GM12874 (cell line): Measurements from ENCODE around the gene NOTCH2.

Source experiments
- CTCF ChIP-seq: IDR thresholded peaks from 2 replicates; pipeline ENCODE4 v1.5.1; 2011; ENCODE audit warnings: low read depth, mild to moderate bottlenecking, control low read depth, low read length, moderate library complexity; ENCODE audit not compliant: insufficient read depth

The NOTCH2 gene

GRCh38 chr1:119947468-119947867 lies 122.0 kb downstream of the NOTCH2 start:
- TF ChIP-seq CTCF = no peak

GRCh38 chr1:119946724-119947123 lies 122.7 kb downstream of the NOTCH2 start:
- no peak for TF ChIP-seq CTCF

GRCh38 chr1:119943216-119943615 lies 126.2 kb downstream of the NOTCH2 start:
- no peak for TF ChIP-seq CTCF

GRCh38 chr1:119941392-119941791 lies 128.1 kb downstream of the NOTCH2 start:
- no peak for TF ChIP-seq CTCF

- TF ChIP-seq CTCF = no peak
Observed at GRCh38 chr1:119940697-119941096, 128.8 kb downstream of the NOTCH2 start.

GRCh38 chr1:119937198-119937597 lies 132.3 kb downstream of the NOTCH2 start:
- TF ChIP-seq CTCF = no peak

- no peak for TF ChIP-seq CTCF
Observed at GRCh38 chr1:119935915-119936314, 133.5 kb downstream of the NOTCH2 start.

GRCh38 chr1:119935373-119935772 lies 134.1 kb downstream of the NOTCH2 start:
- no peak for TF ChIP-seq CTCF
